Sigmoid colon (tissue), 3 donors: ENCODE data around the gene BHLHA15.

Experiments used
- CTCF ChIP-seq, 4 experiments: fragments of 450-650 bp in 3 of 4; fragments of 200-600 bp in 1 of 4; IDR thresholded peaks; one replicate each; pipeline ENCODE4 v1.5.1; 2016 to 2019; ENCODE audit warnings: antibody characterized with exemption in 4 of 4, mild to moderate bottlenecking in 3 of 4, moderate library complexity in 2 of 4
- POLR2A ChIP-seq, 2 donors: fragments of 450-650 bp; IDR thresholded peaks; one replicate each; pipeline ENCODE4 v1.6.1; 2016; ENCODE audit warnings: antibody characterized with exemption in 2 of 2, mild to moderate bottlenecking in 2 of 2, moderate library complexity in 2 of 2

DNA sequence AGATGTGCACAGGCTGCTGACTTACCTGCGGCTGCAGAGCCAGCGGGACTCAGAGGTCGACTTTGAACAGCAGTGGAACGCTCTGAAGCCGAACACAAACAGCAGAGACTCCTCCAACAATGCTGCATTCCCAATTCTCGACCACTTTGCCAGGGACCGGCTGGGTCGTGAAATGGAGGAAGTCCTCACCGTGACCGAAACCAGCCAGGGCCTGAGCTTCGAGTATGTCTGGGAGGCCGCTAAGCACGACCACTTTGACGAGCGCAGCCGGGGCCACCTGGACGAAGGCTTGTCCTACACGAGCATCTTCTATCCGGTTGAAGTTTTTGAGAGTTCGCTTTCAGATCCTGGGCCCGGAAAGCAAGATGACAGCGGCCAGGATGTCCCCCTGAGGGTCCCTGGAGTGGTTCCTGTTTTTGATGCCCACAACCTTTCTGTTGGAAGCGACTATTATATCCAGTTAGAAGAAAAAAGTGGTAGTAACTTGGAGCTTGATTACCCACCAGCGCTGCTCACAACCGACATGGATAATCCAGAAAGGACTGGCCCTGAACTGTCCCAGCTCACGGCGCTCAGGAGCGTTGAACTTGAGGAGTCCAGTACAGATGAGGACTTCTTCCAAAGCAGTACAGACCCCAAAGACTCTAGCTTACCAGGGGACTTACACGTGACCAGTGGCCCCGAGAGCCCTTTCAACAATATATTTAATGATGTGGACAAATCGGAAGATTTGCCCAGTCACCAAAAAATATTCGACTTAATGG, 19.4 kb upstream of the BHLHA15 start:
- TF ChIP-seq CTCF (IDR thresholded peaks at IDR 0.05) = no peak
- TF ChIP-seq POLR2A (IDR thresholded peaks at IDR 0.05) = no peak
